ENCODE measurements around the gene MRPL38. TPM values are rescaled to one million over a fixed set of nuclear protein-coding genes. Genes with fewer than 3 reads are reported as not detected.

Gene MRPL38
- total and polyA plus RNA-seq, 5 donors from 2014 or later: 58.0 to 118 (median 67.2) TPM

- Mint-ChIP-seq H3K27ac (peak overlapping the region in 1 of 3 donors; percentile 59), H3K9me3 (no peaks in the 10 kb centered on the region), H3K36me3 (peaks cover 3% of the 10 kb centered on the region), H3K27me3 (peaks cover 5% of the 10 kb centered on the region), H3K4me3 (peak overlapping the region in 1 of 4 donors; percentile 56), H3K4me1 (no peaks in the 10 kb centered on the region)
- H3K9me3 ChIP-seq (ENCODE audit: control insufficient read depth in 2 of 2, low read length in 2 of 2): no peaks in the 10 kb centered on the region
- no peaks in the 10 kb centered on the region for H3K27me3 ChIP-seq (ENCODE audit: control insufficient read depth, insufficient read depth, low read length)
- no peaks in the 10 kb centered on the region for H3K36me3 ChIP-seq (ENCODE audit: control insufficient read depth, insufficient read depth, low read length)
- DNase-seq (no peak), ATAC-seq (ENCODE audit: low read depth in 2 of 2) (no peak)
- H3K4me1 ChIP-seq (ENCODE audit: control insufficient read depth, insufficient read depth, low read length, poor library complexity, severe bottlenecking): no peaks in the 10 kb centered on the region
- no peak overlapping the region for H3K27ac ChIP-seq (ENCODE audit: insufficient read depth, low read length, poor library complexity, severe bottlenecking)
- no peak overlapping the region for H3K4me3 ChIP-seq (ENCODE audit: low read depth, low read length)
These were observed 19.3 kb downstream of the MRPL38 start for GRCh38 chr17:75885431-75885830.

DNA sequence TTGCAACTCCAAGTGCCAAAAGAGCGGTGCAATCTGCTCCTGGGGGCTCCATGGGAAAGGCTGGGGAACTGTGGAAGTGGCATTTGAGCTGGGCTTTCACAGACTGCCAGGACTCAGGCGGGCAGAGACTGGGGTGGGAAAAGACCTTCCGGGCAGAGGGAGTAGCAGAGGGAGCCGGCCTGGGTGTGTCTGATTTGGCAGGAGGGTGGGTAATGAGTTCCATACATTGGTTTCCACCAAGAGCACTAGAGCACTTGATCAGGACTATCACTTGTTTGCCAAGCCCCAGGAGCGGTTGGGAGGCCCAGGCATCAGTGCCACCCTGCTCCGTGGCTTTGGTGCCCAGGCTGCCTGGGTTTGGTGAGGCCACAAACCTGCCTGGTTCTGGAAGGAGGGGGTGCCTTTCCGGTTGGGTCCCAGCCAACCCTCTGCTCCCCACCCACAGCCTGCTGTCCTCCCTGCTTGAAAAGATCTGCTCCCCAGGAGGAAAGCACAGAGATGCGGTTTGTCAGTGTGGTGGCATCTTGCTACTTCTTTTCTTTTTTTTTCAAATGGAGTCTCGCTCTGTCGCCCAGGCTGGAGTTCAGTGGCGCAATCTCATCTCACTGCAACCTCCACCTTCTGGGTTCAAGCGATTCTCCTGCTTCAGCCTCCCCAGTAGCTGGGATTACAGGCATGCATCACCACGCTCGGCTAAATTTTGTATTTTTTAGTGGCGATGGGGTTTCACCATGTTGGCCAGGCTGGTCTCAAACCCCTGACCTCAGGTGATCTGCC lies 22.8 kb downstream of the MRPL38 start:
- Mint-ChIP-seq H3K4me3 (peak overlapping the region in 1 of 4 donors; percentile 51), H3K36me3 (no peaks in the 10 kb centered on the region), H3K27me3 (peaks cover 12% of the 10 kb centered on the region), H3K27ac (peak overlapping the region in 1 of 3 donors; percentile 43), H3K9me3 (no peaks in the 10 kb centered on the region), H3K4me1 (peaks cover 0 to 18% (median 3%) of the 10 kb centered on the region in 4 donors)
- H3K27ac ChIP-seq (ENCODE audit: insufficient read depth, low read length, poor library complexity, severe bottlenecking): no peak overlapping the region
- no peaks in the 10 kb centered on the region for H3K36me3 ChIP-seq (ENCODE audit: control insufficient read depth, insufficient read depth, low read length)
- no peaks in the 10 kb centered on the region for H3K9me3 ChIP-seq (ENCODE audit: control insufficient read depth in 2 of 2, low read length in 2 of 2)
- no peaks in the 10 kb centered on the region for H3K27me3 ChIP-seq (ENCODE audit: control insufficient read depth, insufficient read depth, low read length)
- DNase-seq (no peak), ATAC-seq (ENCODE audit: low read depth in 2 of 2) (no peak)
- peaks cover 17% of the 10 kb centered on the region for H3K4me1 ChIP-seq (ENCODE audit: control insufficient read depth, insufficient read depth, low read length, poor library complexity, severe bottlenecking)
- no peak overlapping the region for H3K4me3 ChIP-seq (ENCODE audit: low read depth, low read length)

DNA sequence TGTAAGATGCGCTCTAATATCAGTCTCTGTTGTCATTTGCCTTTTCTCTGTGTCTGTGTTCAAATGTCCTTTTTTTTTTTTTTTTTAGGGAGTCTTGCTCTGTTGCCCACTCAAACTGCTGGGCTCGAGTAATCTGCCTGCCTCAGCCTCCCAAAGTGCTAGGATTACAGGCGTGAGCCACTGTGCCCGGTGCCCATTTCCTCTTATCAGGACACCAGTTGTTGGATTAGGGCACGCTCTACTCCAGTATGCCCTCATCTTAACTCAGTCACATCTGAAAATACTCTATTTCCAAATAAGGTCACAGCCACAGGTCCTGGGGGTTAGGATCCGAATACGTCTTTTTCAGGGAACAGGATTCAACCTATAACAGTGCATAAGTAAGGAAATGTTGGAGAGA lies 24.4 kb downstream of the MRPL38 start:
- Histone ChIP-seq H3K4me3 (ENCODE audit: low read depth, low read length) (no peak overlapping the region), H3K36me3 (ENCODE audit: control insufficient read depth, insufficient read depth, low read length) (no peaks in the 10 kb centered on the region), H3K9me3 (ENCODE audit: control insufficient read depth in 2 of 2, low read length in 2 of 2) (no peaks in the 10 kb centered on the region), H3K4me1 (ENCODE audit: control insufficient read depth, insufficient read depth, low read length, poor library complexity, severe bottlenecking) (peaks cover 33% of the 10 kb centered on the region), H3K27ac (ENCODE audit: insufficient read depth, low read length, poor library complexity, severe bottlenecking) (no peak overlapping the region), H3K27me3 (ENCODE audit: control insufficient read depth, insufficient read depth, low read length) (no peaks in the 10 kb centered on the region)
- H3K9me3 Mint-ChIP-seq: no peaks in the 10 kb centered on the region
- H3K4me1 Mint-ChIP-seq: peaks cover 0 to 34% (median 8%) of the 10 kb centered on the region in 4 donors
- DNase-seq (no peak), ATAC-seq (ENCODE audit: low read depth in 2 of 2) (no peak)
- peaks cover 12% of the 10 kb centered on the region for H3K27me3 Mint-ChIP-seq
- H3K27ac Mint-ChIP-seq: no peak overlapping the region
- no peaks in the 10 kb centered on the region for H3K36me3 Mint-ChIP-seq
- peak overlapping the region in 3 of 4 donors; percentile 45 to 88 (median 47) for H3K4me3 Mint-ChIP-seq

DNA sequence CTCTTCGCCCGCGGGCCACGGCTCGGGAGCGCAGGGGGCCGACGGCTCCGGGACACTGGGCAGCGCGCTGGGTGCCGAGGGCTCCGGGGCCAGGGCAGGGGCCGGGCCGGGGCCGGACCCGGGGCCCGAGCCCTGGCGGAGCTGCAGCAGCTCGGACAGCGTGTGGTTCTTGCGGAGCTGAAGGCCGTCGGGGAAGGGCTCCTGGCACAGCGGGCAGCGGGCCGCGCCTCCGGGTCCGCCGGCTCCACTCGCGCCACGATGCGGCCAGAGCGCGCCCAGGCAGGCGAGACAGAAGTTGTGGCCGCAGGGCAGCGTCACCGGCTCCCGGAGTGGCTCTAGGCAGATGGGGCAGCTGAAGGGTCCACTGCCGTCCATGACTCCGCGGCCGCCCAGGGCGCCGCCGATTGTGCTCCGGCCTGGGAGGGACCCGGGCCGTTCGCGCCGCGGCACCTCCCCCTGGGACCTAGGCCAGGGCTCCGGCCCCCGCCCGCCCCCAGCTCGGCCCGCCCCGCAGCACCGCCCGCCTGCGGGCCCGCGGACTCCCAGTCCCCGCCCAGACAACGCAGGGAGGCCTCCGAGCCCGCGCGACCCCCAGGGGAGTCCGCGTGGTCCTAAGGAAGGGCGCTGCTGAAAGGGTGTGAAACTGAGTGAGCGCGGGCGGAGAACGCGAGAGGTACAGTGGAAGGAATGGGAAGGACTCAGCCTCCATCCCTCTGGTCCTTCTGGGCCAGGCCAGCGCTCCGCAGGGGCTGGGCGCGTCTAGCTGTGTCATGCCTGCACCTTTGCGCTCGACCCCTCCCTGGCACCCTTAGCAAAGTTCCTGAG lies 26.3 kb downstream of the MRPL38 start, which contains the start of gene TRIM47:
Gene TRIM47, minus strand, starts transcription at position 408 of the 825 bp plus-strand sequence. Its CDS starts 33 bp downstream, at position 375.
- Histone ChIP-seq H3K36me3 (ENCODE audit: control insufficient read depth, insufficient read depth, low read length) (peaks cover 5% of the 10 kb centered on the region), H3K27ac (ENCODE audit: insufficient read depth, low read length, poor library complexity, severe bottlenecking) (peak within 1 kb of the TSS; percentile 75), H3K4me1 (ENCODE audit: control insufficient read depth, insufficient read depth, low read length, poor library complexity, severe bottlenecking) (peaks cover 42% of the 10 kb centered on the region), H3K9me3 (ENCODE audit: control insufficient read depth in 2 of 2, low read length in 2 of 2) (no peaks in the 10 kb centered on the region), H3K4me3 (ENCODE audit: low read depth, low read length) (peak within 1 kb of the TSS; percentile 62), H3K27me3 (ENCODE audit: control insufficient read depth, insufficient read depth, low read length) (no peaks in the 10 kb centered on the region)
- ATAC-seq (ENCODE audit: low read depth in 2 of 2) (no peak), DNase-seq (no peak)
- H3K36me3 Mint-ChIP-seq: no peaks in the 10 kb centered on the region
- no peaks in the 10 kb centered on the region for H3K9me3 Mint-ChIP-seq
- peaks cover 0 to 46% (median 13%) of the 10 kb centered on the region in 4 donors for H3K4me1 Mint-ChIP-seq
- peak within 1 kb of the TSS; percentile 89 to 97 (median 95) for H3K27ac Mint-ChIP-seq
- H3K4me3 Mint-ChIP-seq: peak within 1 kb of the TSS; percentile 86 to 96 (median 90)
- H3K27me3 Mint-ChIP-seq: peaks cover 12% of the 10 kb centered on the region

DNA sequence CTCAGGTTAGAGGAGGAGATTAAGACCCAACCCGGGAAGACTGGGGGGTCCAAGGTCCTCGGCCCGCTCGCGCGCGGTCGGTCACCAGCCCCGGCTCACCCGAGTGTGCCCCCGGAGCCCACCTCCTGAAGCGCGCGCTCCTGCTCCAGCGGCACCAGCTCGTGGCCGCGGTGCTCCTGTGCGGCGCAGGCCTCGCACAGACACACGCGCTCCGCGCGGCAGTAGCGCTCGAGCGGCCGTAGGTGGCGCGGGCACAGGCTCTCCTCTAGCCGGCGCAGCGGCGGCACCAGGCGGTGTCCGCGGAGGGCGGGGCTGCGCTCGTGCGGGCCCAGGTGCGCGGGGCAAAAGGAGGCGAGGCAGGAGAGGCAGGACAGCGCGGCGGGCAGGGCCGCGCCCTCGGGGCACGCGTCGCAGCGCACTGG lies 26.9 kb downstream of the MRPL38 start:
- peak overlapping the region; percentile 62 for H3K4me3 ChIP-seq (ENCODE audit: low read depth, low read length)
- Mint-ChIP-seq H3K4me3 (peak overlapping the region; percentile 86 to 96 (median 90)), H3K9me3 (no peaks in the 10 kb centered on the region), H3K36me3 (no peaks in the 10 kb centered on the region), H3K4me1 (peaks cover 0 to 52% (median 17%) of the 10 kb centered on the region in 4 donors), H3K27ac (peak overlapping the region; percentile 89 to 97 (median 95)), H3K27me3 (peaks cover 10% of the 10 kb centered on the region)
- peaks cover 5% of the 10 kb centered on the region for H3K36me3 ChIP-seq (ENCODE audit: control insufficient read depth, insufficient read depth, low read length)
- peak overlapping the region; percentile 75 for H3K27ac ChIP-seq (ENCODE audit: insufficient read depth, low read length, poor library complexity, severe bottlenecking)
- H3K27me3 ChIP-seq (ENCODE audit: control insufficient read depth, insufficient read depth, low read length): no peaks in the 10 kb centered on the region
- peaks cover 48% of the 10 kb centered on the region for H3K4me1 ChIP-seq (ENCODE audit: control insufficient read depth, insufficient read depth, low read length, poor library complexity, severe bottlenecking)
- DNase-seq (peak; percentile 53 to 84 (median 71)), ATAC-seq (ENCODE audit: low read depth in 2 of 2) (peak; percentile 76 to 79)
- no peaks in the 10 kb centered on the region for H3K9me3 ChIP-seq (ENCODE audit: control insufficient read depth in 2 of 2, low read length in 2 of 2)

DNA sequence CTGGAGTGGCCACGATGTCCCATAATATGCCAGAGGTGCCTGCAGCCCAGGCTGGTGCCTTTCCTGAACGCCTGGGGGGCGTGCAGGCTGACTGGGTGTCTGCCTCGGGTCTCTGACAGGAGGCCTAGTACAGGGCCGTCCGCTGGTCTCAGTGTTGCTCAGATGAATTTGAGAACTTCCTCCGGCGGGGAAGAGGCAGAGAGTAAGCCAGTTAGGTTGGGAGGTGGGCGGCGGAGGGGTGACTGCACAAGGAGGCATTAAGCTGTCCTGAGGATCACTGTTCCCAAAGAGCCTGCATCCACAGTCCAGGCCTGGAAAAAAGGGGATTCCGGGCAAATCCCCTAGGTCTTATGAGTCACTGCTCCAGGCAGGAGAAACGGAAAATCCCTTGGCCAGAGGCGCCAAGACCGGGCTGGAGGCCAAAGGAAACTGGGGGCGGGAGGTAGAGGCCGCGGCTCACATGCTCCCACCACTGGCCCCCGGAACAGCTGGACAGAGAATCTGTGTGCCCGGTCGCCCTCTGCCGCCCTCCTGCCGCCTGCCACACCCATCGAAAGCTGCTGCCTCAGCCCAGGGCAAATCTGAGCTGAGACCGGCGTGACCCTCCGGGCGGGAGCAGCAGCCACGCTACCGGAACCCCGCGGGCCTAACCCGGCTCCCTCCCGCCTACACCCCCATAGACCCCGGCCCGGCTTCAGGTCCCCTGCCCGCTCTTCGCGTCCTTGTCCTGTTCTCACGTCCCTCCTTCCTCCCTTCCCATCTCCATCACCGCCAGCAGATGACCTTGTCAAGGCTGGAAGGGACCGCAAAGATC lies 27.5 kb downstream of the MRPL38 start:
- Histone ChIP-seq H3K36me3 (ENCODE audit: control insufficient read depth, insufficient read depth, low read length) (peaks cover 5% of the 10 kb centered on the region), H3K27ac (ENCODE audit: insufficient read depth, low read length, poor library complexity, severe bottlenecking) (peak overlapping the region; percentile 75), H3K4me1 (ENCODE audit: control insufficient read depth, insufficient read depth, low read length, poor library complexity, severe bottlenecking) (peaks cover 54% of the 10 kb centered on the region), H3K9me3 (ENCODE audit: control insufficient read depth in 2 of 2, low read length in 2 of 2) (no peaks in the 10 kb centered on the region), H3K27me3 (ENCODE audit: control insufficient read depth, insufficient read depth, low read length) (no peaks in the 10 kb centered on the region), H3K4me3 (ENCODE audit: low read depth, low read length) (peak overlapping the region; percentile 62)
- Mint-ChIP-seq H3K27me3 (peaks cover 7% of the 10 kb centered on the region), H3K4me1 (peaks cover 0 to 58% (median 21%) of the 10 kb centered on the region in 4 donors), H3K9me3 (no peaks in the 10 kb centered on the region), H3K4me3 (peak overlapping the region; percentile 86 to 96 (median 90)), H3K27ac (peak overlapping the region; percentile 89 to 97 (median 95)), H3K36me3 (no peaks in the 10 kb centered on the region)
- DNase-seq: peak in 2 of 3 donors; percentile 16 to 42
- no peak for ATAC-seq (ENCODE audit: low read depth in 2 of 2)

All from CD4-positive, CD25-positive, alpha-beta regulatory T cell (primary cell).